ENCODE data around the gene SNED1.

The SNED1 gene

GRCh38 chr2:240957656-240958365 lies 40.6 kb upstream of the SNED1 start:
- H3K27ac Mint-ChIP-seq, result no peak overlapping the region
- H3K9me3 Mint-ChIP-seq, result no peaks in the 10 kb centered on the region
- no peak overlapping the region for H3K4me3 Mint-ChIP-seq
- H3K4me1 Mint-ChIP-seq (ENCODE audit: low read depth), result no peaks in the 10 kb centered on the region
- no peaks in the 10 kb centered on the region for H3K36me3 Mint-ChIP-seq (ENCODE audit: low read depth)
- H3K27me3 Mint-ChIP-seq (ENCODE audit: low read depth), result no peaks in the 10 kb centered on the region

GRCh38 chr2:240958366-240959213 lies 39.8 kb upstream of the SNED1 start:
- no peak overlapping the region for H3K27ac Mint-ChIP-seq
- H3K9me3 Mint-ChIP-seq, result no peaks in the 10 kb centered on the region
- no peaks in the 10 kb centered on the region for H3K36me3 Mint-ChIP-seq (ENCODE audit: low read depth)
- H3K4me3 Mint-ChIP-seq, result no peak overlapping the region
- H3K4me1 Mint-ChIP-seq (ENCODE audit: low read depth), result no peaks in the 10 kb centered on the region
- no peaks in the 10 kb centered on the region for H3K27me3 Mint-ChIP-seq (ENCODE audit: low read depth)

GRCh38 chr2:240959214-240959940 lies 39.0 kb upstream of the SNED1 start:
- Mint-ChIP-seq H3K4me3 (no peak overlapping the region), H3K36me3 (ENCODE audit: low read depth) (no peaks in the 10 kb centered on the region), H3K27ac (no peak overlapping the region), H3K9me3 (no peaks in the 10 kb centered on the region), H3K27me3 (ENCODE audit: low read depth) (no peaks in the 10 kb centered on the region), H3K4me1 (ENCODE audit: low read depth) (no peaks in the 10 kb centered on the region)

- Mint-ChIP-seq H3K27ac (peak overlapping the region; percentile 34), H3K36me3 (ENCODE audit: low read depth) (no peaks in the 10 kb centered on the region)
These were observed 38.5 kb upstream of the SNED1 start for GRCh38 chr2:240959941-240960308.

GRCh38 chr2:240960309-240960970 lies 38.0 kb upstream of the SNED1 start:
- Mint-ChIP-seq H3K27me3 (ENCODE audit: low read depth) (no peaks in the 10 kb centered on the region), H3K9me3 (no peaks in the 10 kb centered on the region), H3K4me3 (no peak overlapping the region), H3K36me3 (ENCODE audit: low read depth) (no peaks in the 10 kb centered on the region), H3K4me1 (ENCODE audit: low read depth) (no peaks in the 10 kb centered on the region), H3K27ac (peak overlapping the region; percentile 34)

More at GRCh38 chr2:240959941-240960308, 38.5 kb upstream of the SNED1 start:
- Mint-ChIP-seq H3K27me3 (ENCODE audit: low read depth) (no peaks in the 10 kb centered on the region), H3K4me3 (no peak overlapping the region), H3K4me1 (ENCODE audit: low read depth) (no peaks in the 10 kb centered on the region), H3K9me3 (no peaks in the 10 kb centered on the region)

GRCh38 chr2:240960971-240961876 lies 37.2 kb upstream of the SNED1 start:
- no peaks in the 10 kb centered on the region for H3K9me3 Mint-ChIP-seq
- no peaks in the 10 kb centered on the region for H3K27me3 Mint-ChIP-seq (ENCODE audit: low read depth)
- H3K36me3 Mint-ChIP-seq (ENCODE audit: low read depth), result no peaks in the 10 kb centered on the region
- H3K4me1 Mint-ChIP-seq (ENCODE audit: low read depth), result no peaks in the 10 kb centered on the region
- no peak overlapping the region for H3K4me3 Mint-ChIP-seq
- H3K27ac Mint-ChIP-seq, result no peak overlapping the region

GRCh38 chr2:240961910-240962299 lies 36.5 kb upstream of the SNED1 start:
- Mint-ChIP-seq H3K36me3 (ENCODE audit: low read depth) (no peaks in the 10 kb centered on the region), H3K4me1 (ENCODE audit: low read depth) (no peaks in the 10 kb centered on the region), H3K4me3 (no peak overlapping the region), H3K9me3 (no peaks in the 10 kb centered on the region), H3K27me3 (ENCODE audit: low read depth) (no peaks in the 10 kb centered on the region), H3K27ac (no peak overlapping the region)

- Mint-ChIP-seq H3K4me3 (no peak overlapping the region), H3K27me3 (ENCODE audit: low read depth) (no peaks in the 10 kb centered on the region), H3K36me3 (ENCODE audit: low read depth) (no peaks in the 10 kb centered on the region), H3K4me1 (ENCODE audit: low read depth) (no peaks in the 10 kb centered on the region), H3K9me3 (no peaks in the 10 kb centered on the region), H3K27ac (no peak overlapping the region)
These were observed 35.9 kb upstream of the SNED1 start for GRCh38 chr2:240962300-240963064.

- Mint-ChIP-seq H3K36me3 (ENCODE audit: low read depth) (no peaks in the 10 kb centered on the region), H3K27ac (no peak overlapping the region), H3K27me3 (ENCODE audit: low read depth) (no peaks in the 10 kb centered on the region), H3K4me3 (no peak overlapping the region), H3K9me3 (no peaks in the 10 kb centered on the region), H3K4me1 (ENCODE audit: low read depth) (no peaks in the 10 kb centered on the region)
These were observed 35.2 kb upstream of the SNED1 start for GRCh38 chr2:240963065-240963867.

GRCh38 chr2:240963868-240964703 lies 34.3 kb upstream of the SNED1 start:
- H3K4me1 Mint-ChIP-seq (ENCODE audit: low read depth), result no peaks in the 10 kb centered on the region
- no peaks in the 10 kb centered on the region for H3K27me3 Mint-ChIP-seq (ENCODE audit: low read depth)
- no peaks in the 10 kb centered on the region for H3K9me3 Mint-ChIP-seq
- no peak overlapping the region for H3K4me3 Mint-ChIP-seq
- no peaks in the 10 kb centered on the region for H3K36me3 Mint-ChIP-seq (ENCODE audit: low read depth)
- no peak overlapping the region for H3K27ac Mint-ChIP-seq

GRCh38 chr2:240964704-240965295 lies 33.6 kb upstream of the SNED1 start:
- no peaks in the 10 kb centered on the region for H3K4me1 Mint-ChIP-seq (ENCODE audit: low read depth)
- no peaks in the 10 kb centered on the region for H3K27me3 Mint-ChIP-seq (ENCODE audit: low read depth)
- no peaks in the 10 kb centered on the region for H3K36me3 Mint-ChIP-seq (ENCODE audit: low read depth)
- H3K9me3 Mint-ChIP-seq, result no peaks in the 10 kb centered on the region
- no peak overlapping the region for H3K27ac Mint-ChIP-seq
- H3K4me3 Mint-ChIP-seq, result no peak overlapping the region
